Stimulated activated CD8-positive, alpha-beta memory T cell treated with anti-CD3 and anti-CD28 coated beads, Interleukin-7, amount 100 ng/mL, for 48 hours (primary cell): Measurements from ENCODE around the gene LIPF.
A peak's percentile ranks its signal among the peaks of the same experiment; 100 is the strongest.
"Not testable (repeated sequence)": the region's sequence is repeated elsewhere in the genome, so short reads cannot be mapped to it uniquely, and the experiment has no call there.

Source experiments
- DNase-seq, 2 donors: peaks; one replicate each; pipeline ENCODE4 v3.0.0-alpha.2; 2020; ENCODE audit warnings: low read depth in 1 of 2; ENCODE audit errors: extremely low read depth in 1 of 2

LIPF gene

GRCh38 chr10:88664142-88664541 lies at the start of gene LIPF:
TSS of gene LIPF (plus strand) at chr10:88664442. CDS start at chr10:88667298, 2,856 bp downstream.
- DNase-seq, result no peak

- no peak for DNase-seq
Observed at GRCh38 chr10:88616250-88616977, 47.8 kb upstream of the LIPF start.

- DNase-seq, result no peak
Observed at GRCh38 chr10:88617772-88618300, 46.4 kb upstream of the LIPF start.

GRCh38 chr10:88618496-88618895 lies 45.7 kb upstream of the LIPF start:
- no peak for DNase-seq

- DNase-seq, result no peak
Observed at GRCh38 chr10:88620441-88620840, 43.8 kb upstream of the LIPF start.

GRCh38 chr10:88623835-88624234 lies 40.4 kb upstream of the LIPF start:
- DNase-seq, result no peak

GRCh38 chr10:88624840-88625239 lies 39.4 kb upstream of the LIPF start:
- DNase-seq, result no peak

- no peak for DNase-seq
Observed at GRCh38 chr10:88640186-88640585, 24.1 kb upstream of the LIPF start.

GRCh38 chr10:88642209-88642608 lies 22.0 kb upstream of the LIPF start:
- no peak for DNase-seq

GRCh38 chr10:88642963-88643362 lies 21.3 kb upstream of the LIPF start:
- no peak for DNase-seq

GRCh38 chr10:88647061-88647615 lies 17.1 kb upstream of the LIPF start:
- no peak for DNase-seq

GRCh38 chr10:88651101-88651551 lies 13.1 kb upstream of the LIPF start:
- no peak for DNase-seq

GRCh38 chr10:88652616-88653015 lies 11.6 kb upstream of the LIPF start:
- no peak for DNase-seq

- DNase-seq, result no peak
Observed at GRCh38 chr10:88657901-88658300, 6.3 kb upstream of the LIPF start.

- no peak for DNase-seq
Observed at GRCh38 chr10:88659725-88660597, 4.3 kb upstream of the LIPF start.

GRCh38 chr10:88660598-88660884 lies 3.7 kb upstream of the LIPF start:
- DNase-seq, result no peak

- DNase-seq, result no peak
Observed at GRCh38 chr10:88661018-88661417, 3.2 kb upstream of the LIPF start.

GRCh38 chr10:88661577-88661976 lies 2.7 kb upstream of the LIPF start:
- DNase-seq, result no peak

- DNase-seq, result not testable (repeated sequence)
Observed at GRCh38 chr10:88663153-88663552, 1.1 kb upstream of the LIPF start.

- no peak for DNase-seq
Observed at GRCh38 chr10:88668465-88668864, 4.2 kb downstream of the LIPF start.

GRCh38 chr10:88670497-88670896 lies 6.3 kb downstream of the LIPF start:
- DNase-seq, result peak in 1 of 2 donors; percentile 9

GRCh38 chr10:88672041-88672440 lies 7.8 kb downstream of the LIPF start:
- no peak for DNase-seq
